ENCODE results near the gene SKIC2.

The SKIC2 gene

GRCh38 chr6:31966997-31967925 lies 8.3 kb downstream of the SKIC2 start:
- TF ChIP-seq CTCF (IDR thresholded peaks at IDR 0.05; ENCODE audit: low read depth, low read length) = no peak
- no peak for DNase-seq (ENCODE audit: extremely low read depth, low read depth)

- TF ChIP-seq CTCF (IDR thresholded peaks at IDR 0.05; ENCODE audit: low read depth, low read length) = no peak
- no peak for DNase-seq (ENCODE audit: extremely low read depth, low read depth)
These were observed 8.9 kb downstream of the SKIC2 start for GRCh38 chr6:31967926-31968320.

- no peak for DNase-seq (ENCODE audit: extremely low read depth, low read depth)
- no peak for TF ChIP-seq CTCF (IDR thresholded peaks at IDR 0.05; ENCODE audit: low read depth, low read length)
These were observed 9.4 kb downstream of the SKIC2 start for GRCh38 chr6:31968326-31968725.

GRCh38 chr6:31968791-31969711 lies 10.1 kb downstream of the SKIC2 start:
- no peak for TF ChIP-seq CTCF (IDR thresholded peaks at IDR 0.05; ENCODE audit: low read depth, low read length)
- no peak for DNase-seq (ENCODE audit: extremely low read depth, low read depth)

- TF ChIP-seq CTCF (IDR thresholded peaks at IDR 0.05; ENCODE audit: low read depth, low read length) = no peak
These were observed 11.0 kb downstream of the SKIC2 start for GRCh38 chr6:31969712-31970603.

GRCh38 chr6:31970604-31971271 lies 11.8 kb downstream of the SKIC2 start:
- TF ChIP-seq CTCF (IDR thresholded peaks at IDR 0.05; ENCODE audit: low read depth, low read length) = no peak
- no peak for DNase-seq (ENCODE audit: extremely low read depth, low read depth)

More at GRCh38 chr6:31969712-31970603, 11.0 kb downstream of the SKIC2 start:
- DNase-seq (ENCODE audit: extremely low read depth, low read depth) = no peak
